ENCODE measurements around the gene BRF1. TPM values are rescaled to one million over a fixed set of nuclear protein-coding genes. Genes with fewer than 3 reads are reported as not detected.

Gene BRF1
- total RNA-seq, 6 experiments from 2014 or later, result 13.1 to 17.8 (median 16.2) TPM

DNA sequence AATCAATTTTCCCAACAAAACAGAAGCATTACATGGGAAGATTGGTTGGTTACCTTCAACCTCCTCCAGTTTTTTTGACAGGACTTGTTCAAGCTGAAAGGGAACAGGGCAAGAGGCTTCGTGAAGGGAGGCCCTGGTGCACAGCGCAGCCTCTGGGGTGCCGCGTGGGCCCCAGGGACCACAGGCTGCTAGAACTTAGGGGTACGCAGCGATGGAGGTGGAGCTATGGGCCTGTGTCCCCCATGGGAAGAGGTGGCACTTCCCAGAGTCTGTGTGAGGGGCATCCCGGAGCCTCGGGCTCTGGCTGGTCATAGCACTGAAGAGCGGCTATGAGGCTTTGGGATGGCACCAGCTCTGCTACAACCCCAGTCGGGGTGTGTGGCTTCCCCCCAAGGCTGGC lies 74.6 kb downstream of the BRF1 start:
- no peak for ATAC-seq
- DNase-seq, result peak in 1 of 3 donors; percentile 21
- Histone ChIP-seq H3K27ac (no peak overlapping the region), H3K4me3 (no peak overlapping the region), H3K36me3 (peaks cover 0 to 12% (median 1%) of the 10 kb centered on the region in 4 donors), H3K27me3 (no peaks in the 10 kb centered on the region), H3K4me1 (no peaks in the 10 kb centered on the region), H3K9me3 (no peaks in the 10 kb centered on the region)
- TF ChIP-seq, protein P1, sequence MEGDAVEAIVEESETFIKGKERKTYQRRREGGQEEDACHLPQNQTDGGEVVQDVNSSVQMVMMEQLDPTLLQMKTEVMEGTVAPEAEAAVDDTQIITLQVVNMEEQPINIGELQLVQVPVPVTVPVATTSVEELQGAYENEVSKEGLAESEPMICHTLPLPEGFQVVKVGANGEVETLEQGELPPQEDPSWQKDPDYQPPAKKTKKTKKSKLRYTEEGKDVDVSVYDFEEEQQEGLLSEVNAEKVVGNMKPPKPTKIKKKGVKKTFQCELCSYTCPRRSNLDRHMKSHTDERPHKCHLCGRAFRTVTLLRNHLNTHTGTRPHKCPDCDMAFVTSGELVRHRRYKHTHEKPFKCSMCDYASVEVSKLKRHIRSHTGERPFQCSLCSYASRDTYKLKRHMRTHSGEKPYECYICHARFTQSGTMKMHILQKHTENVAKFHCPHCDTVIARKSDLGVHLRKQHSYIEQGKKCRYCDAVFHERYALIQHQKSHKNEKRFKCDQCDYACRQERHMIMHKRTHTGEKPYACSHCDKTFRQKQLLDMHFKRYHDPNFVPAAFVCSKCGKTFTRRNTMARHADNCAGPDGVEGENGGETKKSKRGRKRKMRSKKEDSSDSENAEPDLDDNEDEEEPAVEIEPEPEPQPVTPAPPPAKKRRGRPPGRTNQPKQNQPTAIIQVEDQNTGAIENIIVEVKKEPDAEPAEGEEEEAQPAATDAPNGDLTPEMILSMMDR (IDR thresholded peaks at IDR 0.05), result no peak
- no peak for TF ChIP-seq POLR2A (IDR thresholded peaks at IDR 0.05)
- WGBS (ENCODE audit: insufficient coverage, low coverage, low lambda C conversion rate, missing lambda C conversion rate), result 100% methylated on average over 1 of the region's 10 CpGs
- intact Hi-C loops (cut with DNase I), result no loop called here

DNA sequence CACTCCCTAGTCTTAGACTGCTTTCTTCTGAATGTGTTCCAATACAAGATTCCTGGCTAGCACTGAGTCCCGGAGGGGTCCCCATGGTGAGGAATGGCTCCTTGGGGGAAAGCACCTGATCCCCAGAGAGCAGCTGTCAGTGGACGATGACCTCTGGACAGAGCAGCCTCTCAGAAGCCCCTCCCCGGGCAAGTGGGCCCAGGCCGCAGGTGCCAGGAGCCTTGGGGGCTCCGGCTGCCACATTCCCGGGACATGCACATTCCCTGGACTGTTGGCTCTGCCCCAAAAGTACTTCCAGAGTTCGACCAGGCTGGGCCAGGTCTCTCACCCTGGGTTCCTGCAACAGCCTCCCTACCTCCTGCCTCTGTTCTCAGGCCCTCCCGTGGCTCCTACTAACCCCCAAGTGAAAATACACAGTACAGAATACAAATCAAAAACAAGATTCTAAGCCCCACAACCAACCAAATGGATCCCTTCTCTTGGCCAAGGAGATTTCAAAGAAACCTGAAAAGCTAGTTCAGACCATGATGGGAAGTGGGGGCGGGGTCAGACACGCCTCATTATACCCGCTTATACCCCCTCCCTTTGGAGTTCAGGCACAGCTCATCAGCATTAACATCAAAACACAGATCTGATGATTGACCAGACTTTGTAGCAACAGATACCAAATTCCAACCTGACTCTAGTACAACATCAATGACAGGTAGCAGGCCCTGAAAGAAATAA lies 75.8 kb downstream of the BRF1 start:
- H3K4me3 ChIP-seq, result no peak overlapping the region
- peaks cover 0 to 12% (median 1%) of the 10 kb centered on the region in 4 donors for H3K36me3 ChIP-seq
- no peaks in the 10 kb centered on the region for H3K4me1 ChIP-seq
- no peaks in the 10 kb centered on the region for H3K9me3 ChIP-seq
- no peaks in the 10 kb centered on the region for H3K27me3 ChIP-seq
- 100% methylated on average over 1 of the region's 11 CpGs for WGBS (ENCODE audit: insufficient coverage, low coverage, low lambda C conversion rate, missing lambda C conversion rate)
- H3K27ac ChIP-seq, result no peak overlapping the region
- DNase-seq, result peak in 2 of 3 donors; percentile 24 to 42
- no peak for ATAC-seq
- TF ChIP-seq, protein P1 (IDR thresholded peaks at IDR 0.05), result no peak
- no peak for TF ChIP-seq POLR2A (IDR thresholded peaks at IDR 0.05)
- intact Hi-C loops (cut with DNase I), result no loop called here

DNA sequence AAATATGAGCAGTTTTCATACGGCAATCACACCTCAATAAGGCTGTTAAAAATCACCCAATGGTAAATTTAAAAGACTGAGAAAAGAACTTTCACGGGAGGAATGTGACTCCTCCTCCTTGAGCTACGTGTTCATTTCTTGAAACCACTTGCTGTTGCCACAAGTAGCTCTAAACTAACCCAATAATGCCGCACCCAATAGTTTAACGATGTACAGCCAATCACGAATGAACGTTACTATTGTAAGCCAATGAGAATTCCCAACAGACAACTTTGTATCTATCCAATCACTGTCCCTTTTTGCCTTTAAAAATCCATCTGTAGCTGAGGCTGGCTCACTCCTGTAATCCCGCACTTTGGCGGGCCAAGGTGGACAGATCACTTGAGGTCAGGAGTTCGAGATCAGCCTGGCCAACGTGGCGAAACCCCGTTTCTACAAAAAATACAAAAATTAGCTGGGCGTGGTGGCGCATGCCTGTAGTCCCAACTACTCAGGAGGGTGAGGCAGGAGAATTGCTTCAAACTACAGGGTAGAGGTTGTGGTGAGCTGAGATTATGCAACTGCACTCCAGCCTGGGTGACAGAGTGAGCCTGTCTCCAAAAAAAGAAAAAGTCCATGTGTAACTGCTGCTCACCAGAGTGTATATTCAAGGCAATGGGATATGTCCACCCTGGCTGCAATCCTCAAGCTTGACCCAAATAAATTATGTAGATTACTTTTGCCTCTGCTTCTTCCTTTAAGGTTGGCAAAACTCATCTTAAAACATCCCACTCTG lies 76.8 kb downstream of the BRF1 start:
- 77% methylated on average over 15 of the region's 15 CpGs for WGBS (ENCODE audit: insufficient coverage, low coverage, low lambda C conversion rate, missing lambda C conversion rate)

DNA sequence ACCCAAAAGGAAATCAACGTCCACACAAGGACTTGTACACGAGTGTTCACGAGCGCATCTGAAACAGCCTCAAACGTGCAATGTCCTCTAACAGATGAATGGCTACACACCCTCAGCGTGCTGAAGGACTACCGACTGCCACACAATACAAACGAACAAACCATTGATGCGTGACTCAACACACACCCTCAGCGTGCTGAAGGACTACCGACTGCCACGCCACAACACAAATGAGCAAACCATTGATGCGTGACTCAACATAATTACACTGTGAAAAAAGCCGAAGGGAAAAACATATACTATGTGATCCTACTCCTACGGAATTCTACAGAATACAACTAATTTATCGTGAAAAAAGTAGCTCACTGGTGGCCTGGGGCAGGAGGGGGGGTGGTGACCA lies 77.5 kb downstream of the BRF1 start:
- no peaks in the 10 kb centered on the region for H3K4me1 ChIP-seq
- TF ChIP-seq POLR2A (IDR thresholded peaks at IDR 0.05), result no peak
- TF ChIP-seq, protein P1 (IDR thresholded peaks at IDR 0.05), result no peak
- intact Hi-C loops (cut with DNase I), result no loop called here
- peak in 1 of 3 donors; percentile 2 for DNase-seq
- no peak for ATAC-seq
- H3K36me3 ChIP-seq, result peaks cover 0 to 12% (median 3%) of the 10 kb centered on the region in 4 donors
- H3K4me3 ChIP-seq, result no peak overlapping the region
- H3K9me3 ChIP-seq, result no peaks in the 10 kb centered on the region
- H3K27me3 ChIP-seq, result no peaks in the 10 kb centered on the region
- 91% methylated on average over 14 of the region's 16 CpGs for WGBS (ENCODE audit: insufficient coverage, low coverage, low lambda C conversion rate, missing lambda C conversion rate)
- H3K27ac ChIP-seq, result no peak overlapping the region

More for the DNA sequence above, 76.8 kb downstream of the BRF1 start:
- no peak for TF ChIP-seq POLR2A (IDR thresholded peaks at IDR 0.05)
- TF ChIP-seq, protein P1 (IDR thresholded peaks at IDR 0.05), result no peak
- no peaks in the 10 kb centered on the region for H3K27me3 ChIP-seq
- DNase-seq, result peak in 2 of 3 donors; percentile 19 to 44
- intact Hi-C loops (cut with DNase I), result no loop called here
- H3K27ac ChIP-seq, result no peak overlapping the region
- no peaks in the 10 kb centered on the region for H3K4me1 ChIP-seq
- H3K36me3 ChIP-seq, result peaks cover 0 to 12% (median 1%) of the 10 kb centered on the region in 4 donors
- peak in 1 of 4 donors; percentile 51 for ATAC-seq
- H3K4me3 ChIP-seq, result no peak overlapping the region
- H3K9me3 ChIP-seq, result no peaks in the 10 kb centered on the region

Measured in right lobe of liver (tissue), 6 donors.